GM19468 (cell line): Measurements from ENCODE around the gene DLGAP3.

Experiments
- ATAC-seq: cut with Tn5 transposase; IDR thresholded peaks from one replicate; pipeline ENCODE4 v1.9.1; 2021; ENCODE audit warnings: mild to moderate bottlenecking, moderate library complexity, moderate number of reproducible peaks; ENCODE audit not compliant: unreplicated experiment; ENCODE audit errors: extremely low read depth

The DLGAP3 gene

DNA sequence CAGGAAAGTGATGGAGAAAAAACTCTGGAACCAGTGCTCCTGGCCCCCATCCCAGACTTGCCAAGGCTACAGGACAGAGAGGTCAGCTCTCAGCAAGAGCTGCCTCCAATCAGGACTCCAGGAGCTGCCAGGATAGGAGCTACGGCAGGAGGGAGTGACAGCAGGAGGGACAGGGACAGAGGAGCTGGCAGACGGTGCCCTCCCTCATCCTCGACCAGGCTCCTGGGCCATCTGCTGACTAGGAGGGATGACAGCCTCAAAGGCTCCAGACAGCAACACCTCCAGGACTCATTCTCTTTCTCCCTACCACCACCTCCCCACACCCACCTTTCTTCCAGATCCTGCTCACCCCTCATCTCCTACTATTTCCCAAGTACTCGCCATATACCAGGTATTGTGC is 22.7 kb downstream of the DLGAP3 start:
- ATAC-seq = no peak

GRCh38 chr1:34906222-34906621 is 23.2 kb downstream of the DLGAP3 start:
- no peak for ATAC-seq

DNA sequence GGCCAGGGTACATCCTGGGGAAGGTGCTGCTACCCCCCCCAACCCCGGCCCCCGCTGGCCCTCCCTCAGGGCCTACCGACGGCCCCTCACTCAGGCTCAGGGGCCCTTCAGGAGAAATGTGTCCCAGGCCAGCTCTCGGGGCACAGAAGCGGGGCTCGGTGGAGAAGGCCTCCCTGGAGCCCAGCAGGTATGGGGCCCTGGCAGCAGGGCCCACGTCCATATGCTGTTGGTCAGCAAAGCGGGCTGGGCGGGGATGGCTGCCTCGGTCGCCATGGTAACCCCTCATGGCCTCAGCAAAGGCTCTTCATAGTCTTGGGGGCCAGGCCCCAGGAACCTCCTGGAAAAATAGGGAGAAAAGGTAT is 24.4 kb downstream of the DLGAP3 start:
- no peak for ATAC-seq

DNA sequence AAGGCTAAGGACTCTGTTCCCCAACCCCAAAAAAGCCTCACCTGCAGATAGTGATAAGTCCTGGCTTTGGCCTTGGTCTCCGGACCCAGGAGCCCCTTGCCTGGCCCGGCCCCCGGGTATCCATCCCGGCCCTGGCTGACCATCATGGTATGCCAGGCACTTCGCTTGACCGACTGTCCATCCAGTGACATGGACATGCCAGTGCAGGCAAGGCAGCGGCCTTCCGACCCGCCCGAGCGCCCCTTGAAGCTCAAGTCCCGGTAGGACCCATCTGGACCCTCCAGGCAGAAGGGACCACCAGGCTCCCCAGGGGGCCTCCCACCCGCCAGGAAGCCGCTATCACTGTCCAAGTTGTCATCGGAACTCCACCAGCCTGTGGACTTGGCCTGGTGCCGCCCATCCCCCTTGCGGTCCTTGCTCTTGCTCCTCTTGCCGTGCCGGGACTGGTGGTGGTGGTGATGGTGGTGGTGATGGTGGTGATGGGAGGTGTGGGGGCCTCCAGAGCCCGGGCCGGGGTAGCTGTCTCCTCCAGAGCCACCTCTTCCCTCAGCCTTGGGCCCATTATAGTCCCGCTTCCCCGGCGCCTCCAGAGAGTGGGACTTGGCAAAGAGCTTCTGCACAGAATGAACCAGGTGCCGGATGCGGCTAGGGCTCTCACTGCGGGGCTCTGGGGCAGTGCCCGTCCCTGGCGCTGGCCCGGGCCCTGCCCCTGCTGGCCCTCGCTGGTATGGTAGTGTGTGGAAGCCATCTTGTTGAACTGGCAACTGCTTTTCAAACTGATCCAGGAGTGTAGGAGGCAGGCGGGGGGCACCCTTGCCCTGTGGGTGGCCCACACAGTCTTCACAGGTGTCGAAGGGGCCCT is 25.0 kb downstream of the DLGAP3 start:
- no peak for ATAC-seq

DNA sequence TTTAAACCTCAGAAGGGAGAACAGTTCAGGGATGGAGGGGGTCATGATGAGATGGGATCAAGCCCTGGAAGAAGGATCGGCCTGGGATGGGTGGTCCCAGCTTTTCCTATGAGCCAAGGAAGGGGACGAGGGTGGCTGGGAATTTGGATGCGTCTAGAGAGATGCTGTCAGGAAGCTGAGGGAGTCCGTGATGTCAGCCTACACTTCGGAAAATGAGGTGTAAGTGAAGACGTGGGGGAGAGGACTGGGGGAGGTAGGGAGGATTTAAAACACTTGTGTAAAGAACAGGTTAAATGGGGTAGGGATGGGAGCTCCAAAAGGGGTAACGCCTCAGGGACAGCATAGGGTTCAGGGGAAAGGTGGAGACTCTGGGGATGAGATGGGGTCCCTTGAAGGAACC is 27.5 kb downstream of the DLGAP3 start:
- ATAC-seq = no peak

DNA sequence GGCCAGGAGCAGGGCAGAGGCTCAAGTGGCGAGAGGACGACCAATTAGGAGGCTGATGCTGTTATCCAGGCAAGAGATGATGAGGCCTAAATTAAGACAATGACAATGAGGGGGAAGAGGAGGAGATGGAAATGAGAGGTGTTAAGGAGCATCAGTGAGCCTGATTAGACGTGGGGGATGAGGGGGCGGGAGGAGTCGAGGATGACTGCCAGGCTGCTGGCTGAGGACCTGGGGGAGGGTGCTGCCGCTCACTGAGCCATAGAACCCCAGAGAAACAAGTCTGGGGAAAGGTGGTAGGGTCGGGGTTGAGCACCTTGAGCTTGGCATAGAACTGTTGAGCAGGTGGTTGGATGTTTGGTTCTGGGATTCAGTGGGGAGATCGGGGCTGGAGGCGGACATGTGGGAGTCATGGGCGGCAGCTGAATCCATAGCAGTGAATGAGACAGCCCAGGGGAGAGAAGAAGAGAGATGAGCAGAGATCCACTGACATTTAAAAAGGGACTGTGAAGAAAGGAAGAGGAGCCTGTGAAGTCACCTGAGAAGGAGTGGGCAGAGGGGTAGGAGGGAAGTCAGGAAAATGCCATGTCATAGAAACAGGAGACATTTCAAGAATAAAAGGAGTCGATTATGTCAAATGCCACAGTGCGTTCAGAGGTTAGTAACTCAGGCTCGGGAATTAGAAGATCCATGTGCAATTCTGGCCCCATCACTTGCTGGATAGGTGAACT is 28.5 kb downstream of the DLGAP3 start:
- ATAC-seq = no peak

DNA sequence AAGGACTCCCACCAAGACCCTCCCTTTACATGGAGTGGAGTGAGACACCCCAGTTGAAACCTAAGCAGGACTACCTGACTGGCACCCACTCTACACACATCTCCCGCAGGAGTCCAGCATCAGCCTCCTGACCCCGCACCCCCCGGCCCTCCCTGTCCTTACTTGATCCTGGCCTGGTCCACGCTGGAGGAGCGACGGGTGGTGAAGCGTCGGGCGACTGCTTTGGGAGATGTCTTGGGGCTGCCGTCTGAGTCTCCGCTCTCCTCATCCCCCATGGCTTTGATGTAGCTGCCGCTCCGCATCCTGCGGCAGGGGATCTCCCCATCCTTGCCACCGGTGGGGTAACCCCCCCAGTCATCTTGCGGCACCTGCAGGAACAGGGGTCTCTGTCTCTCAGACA is 29.5 kb downstream of the DLGAP3 start:
- ATAC-seq = no peak

GRCh38 chr1:34899471-34899870 is 30.0 kb downstream of the DLGAP3 start:
- ATAC-seq = no peak

- ATAC-seq = no peak
These were observed 31.1 kb downstream of the DLGAP3 start for GRCh38 chr1:34898330-34898761.

- no peak for ATAC-seq
These were observed 32.8 kb downstream of the DLGAP3 start for GRCh38 chr1:34896612-34897011.

DNA sequence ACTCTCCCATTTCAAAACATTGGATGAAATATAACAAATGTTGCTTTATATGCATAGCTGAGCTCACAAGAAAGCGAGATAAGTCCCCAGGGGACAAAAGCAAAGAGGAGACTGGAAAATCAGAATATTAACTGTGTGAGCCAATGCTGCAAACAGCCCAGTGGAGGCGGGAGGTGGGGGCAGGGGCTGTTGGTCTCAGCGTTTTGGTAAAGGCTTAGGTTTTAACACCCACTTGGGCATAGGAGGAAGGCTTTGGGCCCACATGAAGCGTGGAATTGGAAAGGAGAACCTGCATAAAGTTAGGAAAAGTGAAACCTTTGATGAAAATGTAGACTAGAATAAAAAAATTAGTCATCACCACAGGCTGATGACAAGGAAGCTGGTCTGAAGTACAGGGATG is 39.7 kb downstream of the DLGAP3 start:
- ATAC-seq = no peak

GRCh38 chr1:34887593-34887992 is 41.9 kb downstream of the DLGAP3 start:
- ATAC-seq = no peak

- no peak for ATAC-seq
These were observed 43.8 kb downstream of the DLGAP3 start for GRCh38 chr1:34885405-34886247.

GRCh38 chr1:34884961-34885360 is 44.5 kb downstream of the DLGAP3 start:
- ATAC-seq = no peak

GRCh38 chr1:34884536-34884935 is 44.9 kb downstream of the DLGAP3 start:
- no peak for ATAC-seq

DNA sequence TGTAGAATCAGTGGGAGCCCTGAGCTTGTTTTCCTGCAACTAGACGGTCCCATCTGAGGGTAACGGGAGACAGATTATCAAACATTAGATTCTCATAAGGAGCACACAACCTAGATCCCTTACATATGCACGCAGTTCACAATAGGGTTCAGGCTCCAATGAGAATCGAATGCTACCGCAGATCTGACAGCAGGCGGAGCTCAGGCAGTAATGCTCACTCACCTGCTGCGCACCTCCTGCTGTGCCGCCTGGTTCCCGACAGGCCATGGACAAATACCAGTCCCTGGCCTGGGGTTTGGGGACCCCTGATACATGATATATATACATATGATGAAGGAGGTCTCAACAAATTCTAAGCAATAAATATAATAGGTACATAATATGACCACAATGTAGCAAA is 50.2 kb downstream of the DLGAP3 start:
- no peak for ATAC-seq

- ATAC-seq = no peak
These were observed 53.0 kb downstream of the DLGAP3 start for GRCh38 chr1:34876406-34876805.

DNA sequence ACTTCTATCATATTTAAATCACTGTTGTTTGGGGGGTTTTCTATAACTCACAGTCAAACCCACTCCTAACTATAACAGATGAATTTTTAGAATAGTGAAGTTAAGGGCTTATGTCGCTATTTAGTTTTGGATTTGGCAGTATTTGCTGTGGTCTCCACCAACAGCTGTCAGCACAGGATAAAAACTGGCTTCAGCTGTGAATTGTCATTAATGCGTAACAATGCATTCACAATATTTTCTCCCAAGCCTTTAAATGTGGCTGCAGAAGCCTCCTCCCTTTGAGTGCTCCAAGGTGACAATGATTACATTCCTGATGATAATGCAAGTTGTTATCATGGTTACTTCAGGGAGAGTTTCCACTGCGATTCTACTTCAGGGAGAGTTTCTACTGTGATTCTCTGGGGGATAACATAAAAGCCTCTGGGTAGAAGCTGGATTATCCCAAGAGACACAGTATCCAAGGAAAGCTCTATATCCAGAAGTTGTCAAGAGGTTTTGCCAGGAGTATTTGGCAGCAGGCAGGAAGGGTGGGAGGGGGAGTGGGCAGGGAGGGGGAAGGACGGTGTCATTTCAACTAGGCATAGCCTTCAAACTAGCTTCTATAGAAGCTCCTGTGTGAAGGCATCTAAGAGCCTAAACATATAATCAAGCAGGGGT is 55.0 kb downstream of the DLGAP3 start:
- no peak for ATAC-seq

GRCh38 chr1:34872133-34872503 is 57.3 kb downstream of the DLGAP3 start:
- ATAC-seq = no peak

- ATAC-seq = no peak
These were observed 57.9 kb downstream of the DLGAP3 start for GRCh38 chr1:34871443-34872132.
